HepG2 (cell line): Measurements from ENCODE around the gene TMEM218. TPM values are rescaled to one million over a fixed set of nuclear protein-coding genes. Genes with fewer than 3 reads are reported as not detected.

Source experiments
- ATAC-seq: fragments of 200-7000 bp; cut with Tn5 transposase; 3 replicates; pipeline ENCODE4 v1.9.1; 2020; ENCODE audit warnings: mild to moderate bottlenecking, moderate library complexity
- BruUV-seq: library from RNA; stranded (reverse); fragments of 400-500 nt; replicated peaks from 2 replicates; lab custom pipeline; 2021; lab: Mats Ljungman, UMichigan
- CTCF ChIA-PET: fragments of 300-600 bp; formaldehyde crosslinking; extraction: SDS; loops from one replicate; lab custom pipeline; 2021; ENCODE audit warnings: low total read pairs, inconsistent platforms, low intra/inter-chr PET ratio; lab: Yijun Ruan, JAX
- POLR2A ChIA-PET: fragments of 350-600 bp; sonication (Branson Sonifier 250); formaldehyde crosslinking; loops from one replicate; lab custom pipeline; 2020; ENCODE audit warnings: antibody characterized with exemption, inconsistent platforms; lab: Yijun Ruan, JAX
- DNase-seq: peaks from one replicate; pipeline ENCODE4 v3.0.0-alpha.2; 2015; ENCODE audit warnings: low spot score
- FAIRE-seq: peaks from 3 replicates; lab custom pipeline; 2011; peaks lifted over from hg19 to GRCh38; lab: Jason Lieb, UNC
- H2AFZ ChIP-seq: one replicate; pipeline ENCODE4 v1.6.1; 2011; ENCODE audit warnings: low read length, inconsistent platforms
- H3K27ac ChIP-seq: fragments of 300-600 bp; 3 replicates; pipeline ENCODE4 v1.8.0; 2011; ENCODE audit warnings: mixed run types, mild to moderate bottlenecking, mixed read lengths, low read length, inconsistent platforms; ENCODE audit not compliant: insufficient read depth; ENCODE audit errors: extremely low read length
- H3K27me3 ChIP-seq, 2 experiments: fragments of 200-600 bp in 1 of 2; 2 replicates in 1 of 2; 3 replicates in 1 of 2; pipeline versions ENCODE4 v1.6.0 to v1.8.0; 2011; ENCODE audit warnings: low read length in 2 of 2, mild to moderate bottlenecking in 2 of 2, moderate library complexity in 2 of 2, inconsistent platforms in 1 of 2; ENCODE audit not compliant: insufficient read depth in 2 of 2, control insufficient read depth in 1 of 2
- H3K36me3 ChIP-seq, 2 experiments: fragments of 200-600 bp in 1 of 2; replicated peaks in 1 of 2; 2 replicates in 1 of 2; 3 replicates in 1 of 2; pipeline versions ENCODE4 v1.5.1 to v1.8.0; 2011; ENCODE audit warnings: low read length in 2 of 2, inconsistent platforms in 1 of 2; ENCODE audit not compliant: insufficient read depth in 2 of 2, control insufficient read depth in 1 of 2
- H3K4me1 ChIP-seq: 2 replicates; pipeline ENCODE4 v1.5.1; 2012; ENCODE audit warnings: low read length, inconsistent platforms; ENCODE audit not compliant: insufficient read depth
- H3K4me2 ChIP-seq: 2 replicates; pipeline ENCODE4 v1.6.0; 2011; ENCODE audit warnings: low read depth, low read length, inconsistent platforms
- H3K4me3 ChIP-seq, 3 experiments: fragments of 200-600 bp in 1 of 3; sonication (generic), shearing (Covaris generic) in 1 of 3; replicated peaks in 1 of 3; 2 replicates each; pipeline ENCODE4 v1.5.1; 2011 to 2016; ENCODE audit warnings: low read length in 3 of 3, inconsistent platforms in 2 of 3, low read depth in 2 of 3, mild to moderate bottlenecking in 2 of 3, control low read depth in 1 of 3, mixed read lengths in 1 of 3; ENCODE audit not compliant: insufficient read depth in 1 of 3
- H3K79me2 ChIP-seq: one replicate; pipeline ENCODE4 v1.6.1; 2011; ENCODE audit warnings: low read length, inconsistent platforms; ENCODE audit not compliant: insufficient read depth
- H3K9ac ChIP-seq: 2 replicates; pipeline ENCODE4 v1.6.0; 2011; ENCODE audit warnings: mild to moderate bottlenecking, low read depth, low read length, inconsistent platforms; ENCODE audit not compliant: insufficient read depth
- H3K9me3 ChIP-seq: 2 replicates; pipeline ENCODE4 v1.5.1; 2012; ENCODE audit warnings: mild to moderate bottlenecking, low read length
- H4K20me1 ChIP-seq: 2 replicates; pipeline ENCODE4 v1.6.0; 2011; ENCODE audit warnings: inconsistent platforms, mild to moderate bottlenecking, low read length, moderate library complexity; ENCODE audit not compliant: insufficient read depth
- ATF7-NPFF ChIP-seq: sonication (generic); formaldehyde crosslinking; IDR thresholded peaks from 2 replicates; pipeline ENCODE4 v1.8.1; 2023; ENCODE audit warnings: mild to moderate bottlenecking, low read depth, missing genetic modification reagents, moderate library complexity
- EEA1 ChIP-seq: sonication (generic); formaldehyde crosslinking; IDR thresholded peaks from 2 replicates; pipeline ENCODE4 v1.5.1; 2020; ENCODE audit warnings: mild to moderate bottlenecking, missing genetic modification reagents, borderline replicate concordance
- FLYWCH1 ChIP-seq: sonication (generic); formaldehyde crosslinking; IDR thresholded peaks from 2 replicates; pipeline ENCODE4 v1.8.1; 2023; ENCODE audit warnings: mild to moderate bottlenecking, missing genetic modification reagents
- FOXK1 ChIP-seq: sonication (generic); formaldehyde crosslinking; IDR thresholded peaks from 2 replicates; pipeline ENCODE4 v1.4.0; 2020; ENCODE audit warnings: low read depth, missing genetic modification reagents, borderline replicate concordance
- NR2F1 ChIP-seq, 2 experiments: fragments of 450-650 bp in 1 of 2; formaldehyde crosslinking in 1 of 2; IDR thresholded peaks; 2 replicates each; pipeline versions ENCODE4 v1.5.0 to v1.6.1; 2016 to 2020; ENCODE audit warnings: mild to moderate bottlenecking in 1 of 2, missing compliant biosample characterization in 1 of 2, missing genetic modification reagents in 1 of 2, moderate library complexity in 1 of 2
- PHF8 ChIP-seq: sonication (generic); formaldehyde crosslinking; IDR thresholded peaks from 2 replicates; pipeline ENCODE4 v1.5.0; 2020; ENCODE audit warnings: missing genetic modification reagents
- RARG ChIP-seq: sonication (generic); formaldehyde crosslinking; IDR thresholded peaks from 2 replicates; pipeline ENCODE4 v1.4.0; 2020; ENCODE audit warnings: low read depth, mild to moderate bottlenecking, missing genetic modification reagents
- ZNF33B ChIP-seq: sonication (generic); formaldehyde crosslinking; IDR thresholded peaks from 2 replicates; pipeline ENCODE4 v1.5.1; 2020; ENCODE audit warnings: mild to moderate bottlenecking, missing genetic modification reagents
- ZNF441 ChIP-seq: sonication (generic); formaldehyde crosslinking; IDR thresholded peaks from 2 replicates; pipeline ENCODE4 v1.7.0; 2021; ENCODE audit warnings: missing genetic modification reagents, borderline replicate concordance
- ZNF652 ChIP-seq: IDR thresholded peaks from 2 replicates; pipeline ENCODE4 v1.6.1; 2016; ENCODE audit warnings: low read depth, borderline replicate concordance
- ZNF674 ChIP-seq: sonication (generic); formaldehyde crosslinking; IDR thresholded peaks from 2 replicates; pipeline ENCODE4 v1.5.0; 2020; ENCODE audit warnings: low read depth, mild to moderate bottlenecking, missing genetic modification reagents
- WGBS: methylation state at CpG from one replicate; pipeline ENCODE4 v1.1.6; 2017; ENCODE audit warnings: low lambda C conversion rate; 5-methylcytosine and 5-hydroxymethylcytosine counted together
- in situ Hi-C: cut with HindIII; loops from 2 replicates; pipeline ENCODE4 v1.10.0; 2017; ENCODE audit warnings: low pct_unique_long_range_greater_than_20kb; ENCODE audit not compliant: extremely low pct_ligation_motif_present
- intact Hi-C: fragments of 100-400 bp; cut with micrococcal nuclease; formaldehyde crosslinking; loops from one replicate; pipeline ENCODE4 v1.10.0; 2022; ENCODE audit not compliant: unreplicated experiment
- polyA plus RNA-seq, 8 experiments: library from polyadenylated mRNA; depleted of rRNA in 3 of 8; stranded (reverse) in 7 of 8; unstranded in 1 of 8; fragments of >200 nt; fragmentation: Illumina TruSeq in 4 of 8; extraction: Trizol in 4 of 8; gene quantifications; 2 replicates each; pipeline versions ENCODE4 v1.2.1 to v1.2.3, GENCODE V29; 2011 to 2016; ENCODE audit warnings: low read depth in 4 of 8, missing spikeins in 1 of 8, mixed read lengths in 1 of 8; ENCODE audit not compliant: insufficient read depth in 1 of 8
- total RNA-seq, 5 experiments: library from RNA; depleted of rRNA; stranded (reverse); fragments of >200 nt; fragmentation: Illumina TruSeq; extraction: Trizol; gene quantifications; 2 replicates each; pipeline ENCODE4 v1.2.3, GENCODE V29; 2016; ENCODE audit warnings: low read depth in 1 of 5
- TF ChIP-seq, protein P1 (sequence below): sonication (generic); formaldehyde crosslinking; IDR thresholded peaks from 2 replicates; pipeline ENCODE4 v1.4.0; 2020; ENCODE audit warnings: missing genetic modification reagents
- TF ChIP-seq, protein P2 (sequence below): sonication (generic); formaldehyde crosslinking; conservative IDR thresholded peaks from 2 replicates; pipeline ENCODE4 v1.8.0; 2022; ENCODE audit warnings: missing genetic modification reagents
- TF ChIP-seq, protein P3 (sequence below): sonication (generic); formaldehyde crosslinking; IDR thresholded peaks from 2 replicates; pipeline ENCODE4 v1.4.0; 2020; ENCODE audit warnings: missing genetic modification reagents

The TMEM218 gene
- total and polyA plus RNA-seq, 2 of the 13 experiments (the other 11 are each of a cell fraction or from before 2014, with no cell fraction given), result 11.8 to 14.0 TPM

DNA sequence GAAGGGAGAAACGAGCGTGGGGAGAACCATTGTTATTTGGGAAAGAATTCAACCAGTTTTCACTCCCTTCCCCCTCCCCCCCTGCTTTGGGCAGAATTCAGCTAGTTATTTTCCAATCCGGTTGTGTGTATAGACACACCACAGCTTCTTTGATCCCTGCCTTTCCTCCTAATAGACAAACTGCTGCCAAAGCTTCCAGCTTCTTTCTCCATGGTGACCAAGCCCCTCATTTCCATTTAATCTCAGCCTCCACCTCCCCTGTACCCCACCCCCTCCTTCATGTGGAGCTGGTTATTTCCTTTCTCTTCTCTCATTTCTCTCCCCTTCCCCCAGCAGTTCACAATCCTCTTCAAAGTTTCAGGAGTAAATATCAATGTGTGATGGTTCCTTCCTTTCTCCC, 28.4 kb upstream of the TMEM218 start:
- Histone ChIP-seq H3K9me3 (no peaks in the 10 kb centered on the region), H3K27me3 (peaks cover 4 to 55% of the 10 kb centered on the region in 2 experiments), H3K27ac (no peak overlapping the region), H3K4me2 (no peak overlapping the region), H3K79me2 (no peaks in the 10 kb centered on the region), H4K20me1 (no peaks in the 10 kb centered on the region), H3K36me3 (no peaks in the 10 kb centered on the region), H2AFZ (no peak overlapping the region), H3K9ac (no peak overlapping the region), H3K4me3 (no peak overlapping the region), H3K4me1 (peaks cover 5% of the 10 kb centered on the region; the same call in 1 of the 2 replicates)
- no peak for ATAC-seq
- POLR2A ChIA-PET, result no interaction called here
- in situ Hi-C loops (loop anchor here (5.0 to 10.0 kb wide), 2 partner anchors 47 to 165 kb away; no protein-coding TSS in a partner anchor), intact Hi-C loops (loop anchor here (2.0 kb wide), 2 partner anchors 169 to 177 kb away; no protein-coding TSS in a partner anchor)
- DNase-seq, result no peak
- whole genome bisulfite sequencing, result 5% methylated on average over 3 of the region's 3 CpGs
- BruUV-seq, result no TSS peak
- FAIRE-seq, result no peak
- CTCF ChIA-PET, result no interaction called here
- TF ChIP-seq ATF7-NPFF (CRISPR knock-in tag) (no peak), ZNF33B (no peak), FLYWCH1 (CRISPR knock-in tag) (no peak), EEA1 (CRISPR knock-in tag) (no peak), PHF8 (CRISPR knock-in tag) (no peak), ZNF674 (CRISPR knock-in tag) (no peak), RARG (CRISPR knock-in tag) (no peak), ZNF441 (CRISPR knock-in tag) (no peak), FOXK1 (CRISPR knock-in tag) (no peak), ZNF652 (no peak), NR2F1 (CRISPR knock-in tag; IDR thresholded peaks at IDR 0.05) (no peak)
- TF ChIP-seq, protein P1, sequence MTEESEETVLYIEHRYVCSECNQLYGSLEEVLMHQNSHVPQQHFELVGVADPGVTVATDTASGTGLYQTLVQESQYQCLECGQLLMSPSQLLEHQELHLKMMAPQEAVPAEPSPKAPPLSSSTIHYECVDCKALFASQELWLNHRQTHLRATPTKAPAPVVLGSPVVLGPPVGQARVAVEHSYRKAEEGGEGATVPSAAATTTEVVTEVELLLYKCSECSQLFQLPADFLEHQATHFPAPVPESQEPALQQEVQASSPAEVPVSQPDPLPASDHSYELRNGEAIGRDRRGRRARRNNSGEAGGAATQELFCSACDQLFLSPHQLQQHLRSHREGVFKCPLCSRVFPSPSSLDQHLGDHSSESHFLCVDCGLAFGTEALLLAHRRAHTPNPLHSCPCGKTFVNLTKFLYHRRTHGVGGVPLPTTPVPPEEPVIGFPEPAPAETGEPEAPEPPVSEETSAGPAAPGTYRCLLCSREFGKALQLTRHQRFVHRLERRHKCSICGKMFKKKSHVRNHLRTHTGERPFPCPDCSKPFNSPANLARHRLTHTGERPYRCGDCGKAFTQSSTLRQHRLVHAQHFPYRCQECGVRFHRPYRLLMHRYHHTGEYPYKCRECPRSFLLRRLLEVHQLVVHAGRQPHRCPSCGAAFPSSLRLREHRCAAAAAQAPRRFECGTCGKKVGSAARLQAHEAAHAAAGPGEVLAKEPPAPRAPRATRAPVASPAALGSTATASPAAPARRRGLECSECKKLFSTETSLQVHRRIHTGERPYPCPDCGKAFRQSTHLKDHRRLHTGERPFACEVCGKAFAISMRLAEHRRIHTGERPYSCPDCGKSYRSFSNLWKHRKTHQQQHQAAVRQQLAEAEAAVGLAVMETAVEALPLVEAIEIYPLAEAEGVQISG (CRISPR knock-in tag), result no peak
- TF ChIP-seq, protein P2, sequence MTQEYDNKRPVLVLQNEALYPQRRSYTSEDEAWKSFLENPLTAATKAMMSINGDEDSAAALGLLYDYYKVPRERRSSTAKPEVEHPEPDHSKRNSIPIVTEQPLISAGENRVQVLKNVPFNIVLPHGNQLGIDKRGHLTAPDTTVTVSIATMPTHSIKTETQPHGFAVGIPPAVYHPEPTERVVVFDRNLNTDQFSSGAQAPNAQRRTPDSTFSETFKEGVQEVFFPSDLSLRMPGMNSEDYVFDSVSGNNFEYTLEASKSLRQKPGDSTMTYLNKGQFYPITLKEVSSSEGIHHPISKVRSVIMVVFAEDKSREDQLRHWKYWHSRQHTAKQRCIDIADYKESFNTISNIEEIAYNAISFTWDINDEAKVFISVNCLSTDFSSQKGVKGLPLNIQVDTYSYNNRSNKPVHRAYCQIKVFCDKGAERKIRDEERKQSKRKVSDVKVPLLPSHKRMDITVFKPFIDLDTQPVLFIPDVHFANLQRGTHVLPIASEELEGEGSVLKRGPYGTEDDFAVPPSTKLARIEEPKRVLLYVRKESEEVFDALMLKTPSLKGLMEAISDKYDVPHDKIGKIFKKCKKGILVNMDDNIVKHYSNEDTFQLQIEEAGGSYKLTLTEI (CRISPR knock-in tag), result no peak
- TF ChIP-seq, protein P3, sequence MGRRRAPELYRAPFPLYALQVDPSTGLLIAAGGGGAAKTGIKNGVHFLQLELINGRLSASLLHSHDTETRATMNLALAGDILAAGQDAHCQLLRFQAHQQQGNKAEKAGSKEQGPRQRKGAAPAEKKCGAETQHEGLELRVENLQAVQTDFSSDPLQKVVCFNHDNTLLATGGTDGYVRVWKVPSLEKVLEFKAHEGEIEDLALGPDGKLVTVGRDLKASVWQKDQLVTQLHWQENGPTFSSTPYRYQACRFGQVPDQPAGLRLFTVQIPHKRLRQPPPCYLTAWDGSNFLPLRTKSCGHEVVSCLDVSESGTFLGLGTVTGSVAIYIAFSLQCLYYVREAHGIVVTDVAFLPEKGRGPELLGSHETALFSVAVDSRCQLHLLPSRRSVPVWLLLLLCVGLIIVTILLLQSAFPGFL (CRISPR knock-in tag), result no peak
